Epidermal melanocyte (primary cell): ENCODE data around the gene SERPINE1.

ENCODE experiments used
- DNase-seq: peaks from one replicate; pipeline ENCODE4 v3.0.0; 2011; ENCODE audit warnings: low spot score; ENCODE audit not compliant: insufficient read length

Gene SERPINE1

GRCh38 chr7:101186844-101187428 is 60.0 kb downstream of the SERPINE1 start:
- no peak for DNase-seq
